Measurements from ENCODE around the gene GLT8D2.

- no peak for TF ChIP-seq CTCF (IDR thresholded peaks at IDR 0.05)
- TF ChIP-seq EZH2 (IDR thresholded peaks at IDR 0.05; ENCODE audit: borderline replicate concordance, insufficient read depth, low read depth, low read length, poor library complexity, severe bottlenecking) = no peak
Observed at GRCh38 chr12:104097954-104098353, 48.0 kb upstream of the GLT8D2 start.

Measured in B cell (primary cell).